A673 (cell line): Measurements from ENCODE around the gene ZNF335. TPM values are rescaled to one million over a fixed set of nuclear protein-coding genes. Genes with fewer than 3 reads are reported as not detected.

Source experiments
- BruUV-seq: library from RNA; stranded (reverse); fragments of 400-500 nt; replicated peaks from 2 replicates; lab custom pipeline; 2021; lab: Mats Ljungman, UMichigan
- CTCF ChIA-PET: fragments of 300-600 bp; sonication (Branson Sonifier 250); formaldehyde crosslinking; loops from one replicate; lab custom pipeline; 2022; ENCODE audit warnings: antibody characterized with exemption; lab: Charles Lee
- POLR2A ChIA-PET: fragments of 300-600 bp; sonication (Branson Sonifier 250); formaldehyde crosslinking; loops from one replicate; lab custom pipeline; 2022; ENCODE audit warnings: antibody characterized with exemption; ENCODE audit not compliant: low non-redundant PET; lab: Charles Lee
- DNase-seq: peaks from one replicate; pipeline ENCODE4 v3.0.0-alpha.2; 2015; ENCODE audit warnings: low spot score
- H3K27ac ChIP-seq: fragments of 200-600 bp; sonication (generic); 2 replicates; pipeline ENCODE4 v1.5.1; 2016; ENCODE audit warnings: mixed run types, low read depth, mild to moderate bottlenecking, mixed read lengths, antibody characterized with exemption, low read length; ENCODE audit not compliant: poor library complexity, severe bottlenecking
- H3K27me3 ChIP-seq: fragments of 200-600 bp; sonication (generic); replicated peaks from 2 replicates; pipeline ENCODE4 v1.6.1; 2017; ENCODE audit warnings: mixed run types, low read depth, mild to moderate bottlenecking, mixed read lengths, antibody characterized with exemption, low read length; ENCODE audit not compliant: insufficient read depth, poor library complexity
- H3K36me3 ChIP-seq: fragments of 200-600 bp; sonication (generic); 2 replicates; pipeline ENCODE4 v1.6.1; 2016; ENCODE audit warnings: mixed run types, mild to moderate bottlenecking, mixed read lengths, antibody characterized with exemption, low read length; ENCODE audit not compliant: insufficient read depth, poor library complexity, severe bottlenecking
- H3K4me1 ChIP-seq: fragments of 200-600 bp; sonication (generic); 2 replicates; pipeline ENCODE4 v1.6.1; 2017; ENCODE audit warnings: mixed run types, mild to moderate bottlenecking, mixed read lengths, antibody characterized with exemption, low read length; ENCODE audit not compliant: insufficient read depth, poor library complexity, severe bottlenecking
- H3K4me3 ChIP-seq: fragments of 200-600 bp; sonication (generic); 2 replicates; pipeline ENCODE4 v1.5.1; 2016; ENCODE audit warnings: low read depth, mixed run types, mild to moderate bottlenecking, mixed read lengths, low read length; ENCODE audit not compliant: poor library complexity, severe bottlenecking
- H3K9me3 ChIP-seq: fragments of 200-600 bp; sonication (generic); 2 replicates; pipeline ENCODE4 v1.6.1; 2016; ENCODE audit warnings: mixed run types, low read depth, mild to moderate bottlenecking, mixed read lengths, antibody characterized with exemption, low read length; ENCODE audit not compliant: poor library complexity, severe bottlenecking
- CTCF ChIP-seq: fragments of 300-800, 200-600 bp; sonication (generic); conservative IDR thresholded peaks from 2 replicates; pipeline ENCODE4 v1.5.1; 2017; ENCODE audit warnings: low read depth, mild to moderate bottlenecking, antibody characterized with exemption, low read length, moderate library complexity, mixed read lengths
- EZH2 ChIP-seq: fragments of 200-600 bp; sonication (generic); IDR thresholded peaks from 2 replicates; pipeline ENCODE4 v1.6.1; 2017; ENCODE audit warnings: borderline replicate concordance, low read depth, mild to moderate bottlenecking, mixed read lengths, antibody characterized with exemption, low read length; ENCODE audit not compliant: poor library complexity, severe bottlenecking
- intact Hi-C: fragments of 100-400 bp; cut with micrococcal nuclease; formaldehyde crosslinking; loops from one replicate; pipeline ENCODE4 v1.10.0; 2022; ENCODE audit not compliant: unreplicated experiment
- total RNA-seq: library from RNA; stranded (reverse); gene quantifications from 2 replicates; pipeline ENCODE4 v1.2.3, GENCODE V29; 2021

Gene ZNF335
- total RNA-seq, 1 experiment from 2014 or later: 31.9 TPM

DNA sequence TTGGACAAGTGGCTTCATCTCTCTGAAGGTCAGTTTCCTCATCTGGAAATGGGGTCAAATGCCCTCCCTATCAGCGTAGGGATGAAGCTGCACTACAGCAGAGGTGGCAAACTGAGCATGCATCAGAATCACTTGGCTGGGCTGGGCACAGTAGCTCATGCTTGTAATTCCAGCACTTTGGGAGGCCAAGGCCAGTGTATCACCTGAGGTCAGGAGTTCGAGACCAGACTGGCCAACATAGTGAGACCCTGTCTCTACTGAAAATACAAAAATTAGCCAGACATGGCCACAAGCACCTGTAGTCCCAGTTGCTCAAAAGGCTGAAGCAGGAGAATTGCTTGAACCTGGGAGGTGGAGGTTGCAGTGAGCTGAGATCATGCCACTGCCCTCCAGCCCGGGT, 30.0 kb upstream of the ZNF335 start:
- TF ChIP-seq CTCF: no peak
- no peak for TF ChIP-seq EZH2
- peaks cover 51% of the 10 kb centered on the region for H3K4me1 ChIP-seq
- H3K36me3 ChIP-seq: no peaks in the 10 kb centered on the region
- H3K27ac ChIP-seq: peak overlapping the region; percentile 70
- ChIA-PET CTCF (no interaction called here), POLR2A (no interaction called here)
- DNase-seq: no peak
- no peaks in the 10 kb centered on the region for H3K27me3 ChIP-seq
- intact Hi-C loops: no loop called here
- H3K4me3 ChIP-seq: no peak overlapping the region
- no TSS peak for BruUV-seq
- no peaks in the 10 kb centered on the region for H3K9me3 ChIP-seq

GRCh38 chr20:46001498-46001897, 29.5 kb upstream of the ZNF335 start:
- no peak overlapping the region for H3K4me3 ChIP-seq
- ChIA-PET POLR2A (no interaction called here), CTCF (no interaction called here)
- no peaks in the 10 kb centered on the region for H3K36me3 ChIP-seq
- no peak for DNase-seq
- TF ChIP-seq CTCF (no peak), EZH2 (no peak)
- BruUV-seq: no TSS peak
- H3K27ac ChIP-seq: peak overlapping the region; percentile 70
- peaks cover 56% of the 10 kb centered on the region for H3K4me1 ChIP-seq
- no peaks in the 10 kb centered on the region for H3K9me3 ChIP-seq
- no peaks in the 10 kb centered on the region for H3K27me3 ChIP-seq
- intact Hi-C loops: no loop called here

- TF ChIP-seq CTCF (no peak), EZH2 (no peak)
- peaks cover 53% of the 10 kb centered on the region for H3K4me1 ChIP-seq
- BruUV-seq: no TSS peak
- no peaks in the 10 kb centered on the region for H3K27me3 ChIP-seq
- intact Hi-C loops: no loop called here
- ChIA-PET CTCF (interaction anchor here (1.6 kb wide), 1 partner anchor 14 kb away, joined by 4 read pairs; no protein-coding TSS in a partner anchor), POLR2A (no interaction called here)
- H3K9me3 ChIP-seq: no peaks in the 10 kb centered on the region
- H3K4me3 ChIP-seq: no peak overlapping the region
- H3K27ac ChIP-seq: peak overlapping the region; percentile 70
- no peaks in the 10 kb centered on the region for H3K36me3 ChIP-seq
- peak; percentile 81 for DNase-seq
Observed at GRCh38 chr20:46000262-46000996, 28.4 kb upstream of the ZNF335 start.
